K562 (cell line): ENCODE results near the gene ACSS2. TPM values are rescaled to one million over a fixed set of nuclear protein-coding genes. Genes with fewer than 3 reads are reported as not detected.

ENCODE experiments used
- ASH1L ChIP-seq: fragments of 450-650 bp; IDR thresholded peaks from 2 replicates; pipeline ENCODE4 v1.6.1; 2018; ENCODE audit warnings: borderline replicate concordance, mild to moderate bottlenecking, low read depth; ENCODE audit not compliant: partially characterized antibody
- BRD4 ChIP-seq: fragments of 200-600 bp; sonication (generic); IDR thresholded peaks from 2 replicates; pipeline ENCODE4 v1.6.1; 2017; ENCODE audit warnings: inconsistent platforms
- CREB5 ChIP-seq: fragments of 250-450 bp; sonication (Bioruptor Pico); IDR thresholded peaks from 2 replicates; pipeline ENCODE4 v1.5.0; 2020; ENCODE audit warnings: mild to moderate bottlenecking
- DACH1 ChIP-seq: fragments of 450-650 bp; IDR thresholded peaks from 2 replicates; pipeline ENCODE4 v1.6.1; 2018; ENCODE audit not compliant: partially characterized antibody
- DPF2 ChIP-seq: fragments of 450-650 bp; IDR thresholded peaks from 2 replicates; pipeline ENCODE4 v1.6.1; 2016
- GABPB2 ChIP-seq: fragments of 250-450 bp; sonication (Bioruptor Pico); conservative IDR thresholded peaks from 2 replicates; pipeline ENCODE4 v1.5.1; 2021; ENCODE audit warnings: mild to moderate bottlenecking
- GTF3C2 ChIP-seq: IDR thresholded peaks from 3 replicates; pipeline ENCODE4 v1.6.1; 2011; ENCODE audit warnings: borderline replicate concordance, mild to moderate bottlenecking, moderate library complexity; ENCODE audit not compliant: insufficient read length; ENCODE audit errors: extremely low read depth
- HNRNPH1 ChIP-seq: fragments of 200-400 bp; formaldehyde crosslinking; optimal IDR thresholded peaks from 2 replicates; pipeline ENCODE3; 2017; ENCODE audit warnings: low read depth, mild to moderate bottlenecking, low read length, moderate library complexity
- MEF2D ChIP-seq: conservative IDR thresholded peaks from 2 replicates; pipeline ENCODE4 v1.6.1; 2016; ENCODE audit warnings: low read depth, missing genetic modification characterization, missing compliant biosample characterization
- MTF1 ChIP-seq: fragments of 250-450 bp; sonication (Bioruptor Pico); IDR thresholded peaks from 2 replicates; pipeline ENCODE4 v1.9.0; 2021; ENCODE audit warnings: moderate library complexity, mild to moderate bottlenecking, inconsistent platforms, borderline replicate concordance
- MXI1 ChIP-seq: IDR thresholded peaks from 2 replicates; pipeline ENCODE4 v1.6.1; 2011; ENCODE audit warnings: low read depth, mild to moderate bottlenecking, improper control_type of control experiment, low read length
- MYNN ChIP-seq, 2 experiments: sonication (generic); formaldehyde crosslinking in 1 of 2; IDR thresholded peaks; 2 replicates each; pipeline versions ENCODE4 v1.5.0 to v1.6.1; 2016 to 2020; ENCODE audit warnings: antibody characterized with exemption in 1 of 2, missing genetic modification reagents in 1 of 2
- NELFE ChIP-seq: IDR thresholded peaks from 2 replicates; pipeline ENCODE4 v1.6.1; 2011; ENCODE audit warnings: mild to moderate bottlenecking; ENCODE audit not compliant: insufficient read depth, insufficient read length
- SMAD1 ChIP-seq: fragments of 150-350 bp; IDR thresholded peaks from 2 replicates; pipeline ENCODE4 v1.6.1; 2014; ENCODE audit warnings: low read length, low read depth; ENCODE audit not compliant: partially characterized antibody
- U2AF1 ChIP-seq: fragments of 200-400 bp; formaldehyde crosslinking; optimal IDR thresholded peaks from 2 replicates; pipeline ENCODE3; 2017; ENCODE audit warnings: mild to moderate bottlenecking, low read depth, low read length, moderate library complexity
- ZBTB1 ChIP-seq: sonication (generic); formaldehyde crosslinking; IDR thresholded peaks from 2 replicates; pipeline ENCODE4 v1.8.1; 2023; ENCODE audit warnings: missing genetic modification reagents, low read depth, mild to moderate bottlenecking, borderline replicate concordance
- ZNF57 ChIP-seq: fragments of 450-650 bp; formaldehyde crosslinking; IDR thresholded peaks from 2 replicates; pipeline ENCODE4 v1.4.0; 2020; ENCODE audit warnings: mild to moderate bottlenecking, moderate library complexity
- polyA plus RNA-seq, 8 experiments: library from polyadenylated mRNA; depleted of rRNA in 4 of 8; stranded (reverse) in 5 of 8; unstranded in 3 of 8; fragments of >200 nt; fragmentation: Nextera tagmentation in 2 of 8; fragmentation: Illumina TruSeq in 1 of 8; extraction: Ambion mirVana in 2 of 8; extraction: Trizol in 1 of 8; gene quantifications; 2 replicates each; pipeline versions ENCODE4 v1.2.1 to v1.2.3, GENCODE V29; 2011 to 2014; ENCODE audit warnings: inconsistent platforms in 1 of 8, missing spikeins in 1 of 8
- total RNA-seq, 7 experiments: library from RNA; depleted of rRNA in 6 of 7; stranded (reverse); fragments of >200 nt in 6 of 7; fragmentation: Illumina TruSeq in 2 of 7; extraction: Trizol in 2 of 7; gene quantifications; 2 replicates each; pipeline versions ENCODE4 v1.2.1 to v1.2.3, GENCODE V29; 2011 to 2021; ENCODE audit warnings: low replicate concordance in 1 of 7
- TF ChIP-seq, protein P1 (sequence below), 2 experiments: fragments of 150-350 bp in 1 of 2; IDR thresholded peaks; 2 replicates each; pipeline ENCODE4 v1.6.1; 2012 to 2016; ENCODE audit warnings: low read depth in 2 of 2, low read length in 2 of 2, mild to moderate bottlenecking in 1 of 2, moderate library complexity in 1 of 2

Gene ACSS2
- total and polyA plus RNA-seq, 9 of the 15 experiments (the other 6 are each of a cell fraction or from before 2014, with no cell fraction given), result 21.9 to 246 (median 66.2) TPM

DNA sequence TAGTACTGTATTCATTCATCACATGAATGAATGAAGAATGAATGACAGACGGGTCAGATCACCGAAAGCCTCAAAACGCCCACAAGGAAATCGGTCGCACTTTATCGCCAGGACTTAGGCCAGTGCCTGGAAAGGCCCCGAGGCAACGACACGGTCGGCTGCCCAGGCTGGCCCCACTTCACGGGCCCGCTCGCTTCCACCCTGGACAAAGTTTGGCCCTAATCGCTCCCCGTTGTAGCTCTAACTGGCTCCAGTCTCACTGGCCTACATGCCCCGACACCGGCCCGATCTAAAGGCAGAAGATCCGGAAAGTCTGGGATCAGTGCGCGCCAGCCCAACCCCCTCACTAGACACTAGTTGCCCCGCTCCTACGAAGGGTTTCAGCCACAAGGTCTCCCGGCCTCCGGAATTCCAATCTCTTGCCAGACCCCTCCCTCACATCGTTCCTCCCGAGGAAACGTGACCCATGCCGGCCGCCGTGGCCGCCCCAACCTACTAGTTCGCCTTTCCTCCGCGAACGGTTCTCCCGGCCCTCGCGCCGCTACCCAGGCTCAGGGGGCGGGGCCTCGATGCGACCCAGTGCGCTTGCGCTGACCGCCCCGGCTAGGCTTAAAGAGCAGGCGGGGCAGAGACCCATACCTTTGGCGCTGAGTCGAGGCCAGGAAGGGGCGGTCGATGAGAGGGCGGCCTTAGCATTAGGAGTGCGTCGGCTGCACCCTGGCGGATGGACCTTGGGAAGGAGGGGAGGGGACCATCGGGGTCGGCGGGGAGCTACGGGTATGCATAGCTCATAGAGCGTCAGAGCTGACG is 79.0 kb downstream of the ACSS2 start, which contains the start of the genes GSS and MYH7B (continued):
- TF ChIP-seq, protein P1, sequence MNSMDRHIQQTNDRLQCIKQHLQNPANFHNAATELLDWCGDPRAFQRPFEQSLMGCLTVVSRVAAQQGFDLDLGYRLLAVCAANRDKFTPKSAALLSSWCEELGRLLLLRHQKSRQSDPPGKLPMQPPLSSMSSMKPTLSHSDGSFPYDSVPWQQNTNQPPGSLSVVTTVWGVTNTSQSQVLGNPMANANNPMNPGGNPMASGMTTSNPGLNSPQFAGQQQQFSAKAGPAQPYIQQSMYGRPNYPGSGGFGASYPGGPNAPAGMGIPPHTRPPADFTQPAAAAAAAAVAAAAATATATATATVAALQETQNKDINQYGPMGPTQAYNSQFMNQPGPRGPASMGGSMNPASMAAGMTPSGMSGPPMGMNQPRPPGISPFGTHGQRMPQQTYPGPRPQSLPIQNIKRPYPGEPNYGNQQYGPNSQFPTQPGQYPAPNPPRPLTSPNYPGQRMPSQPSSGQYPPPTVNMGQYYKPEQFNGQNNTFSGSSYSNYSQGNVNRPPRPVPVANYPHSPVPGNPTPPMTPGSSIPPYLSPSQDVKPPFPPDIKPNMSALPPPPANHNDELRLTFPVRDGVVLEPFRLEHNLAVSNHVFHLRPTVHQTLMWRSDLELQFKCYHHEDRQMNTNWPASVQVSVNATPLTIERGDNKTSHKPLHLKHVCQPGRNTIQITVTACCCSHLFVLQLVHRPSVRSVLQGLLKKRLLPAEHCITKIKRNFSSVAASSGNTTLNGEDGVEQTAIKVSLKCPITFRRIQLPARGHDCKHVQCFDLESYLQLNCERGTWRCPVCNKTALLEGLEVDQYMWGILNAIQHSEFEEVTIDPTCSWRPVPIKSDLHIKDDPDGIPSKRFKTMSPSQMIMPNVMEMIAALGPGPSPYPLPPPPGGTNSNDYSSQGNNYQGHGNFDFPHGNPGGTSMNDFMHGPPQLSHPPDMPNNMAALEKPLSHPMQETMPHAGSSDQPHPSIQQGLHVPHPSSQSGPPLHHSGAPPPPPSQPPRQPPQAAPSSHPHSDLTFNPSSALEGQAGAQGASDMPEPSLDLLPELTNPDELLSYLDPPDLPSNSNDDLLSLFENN (IDR thresholded peaks at IDR 0.05; ENCODE audit: low read depth in 2 of 2, low read length in 2 of 2), result no peak
- no peak for TF ChIP-seq ASH1L
- 0 out of 2 replicates have a peak, but pooled peaks have one; percentile 8 for TF ChIP-seq ZNF57 (CRISPR knock-in tag)
- TF ChIP-seq HNRNPH1, result no peak
- peak; percentile 43; the same call in 1 of the 2 replicates for TF ChIP-seq BRD4
- TF ChIP-seq GABPB2 (CRISPR knock-in tag), result no peak
- no peak for TF ChIP-seq SMAD1
- no peak for TF ChIP-seq DACH1
- no peak for TF ChIP-seq GTF3C2
- no peak for TF ChIP-seq MEF2D
- no peak for TF ChIP-seq MXI1
- TF ChIP-seq NELFE, result no peak
- TF ChIP-seq CREB5 (CRISPR knock-in tag), result no peak
- TF ChIP-seq DPF2, result peak; percentile 41; the same call in 1 of the 2 replicates
- no peak; the same call in 1 of the 2 replicates for TF ChIP-seq MYNN (IDR thresholded peaks at IDR 0.05)
- no peak for TF ChIP-seq MYNN (CRISPR knock-in tag; IDR thresholded peaks at IDR 0.05)
- TF ChIP-seq ZBTB1 (CRISPR knock-in tag), result peak; percentile 60; the same call in 1 of the 2 replicates
- TF ChIP-seq MTF1 (CRISPR knock-in tag), result no peak
- TF ChIP-seq U2AF1, result no peak
